HepG2 (cell line): ENCODE measurements around the gene PPY. TPM values are rescaled to one million over a fixed set of nuclear protein-coding genes. Genes with fewer than 3 reads are reported as not detected.

Experiments
- ATAC-seq: fragments of 200-7000 bp; cut with Tn5 transposase; 3 replicates; pipeline ENCODE4 v1.9.1; 2020; ENCODE audit warnings: mild to moderate bottlenecking, moderate library complexity
- BruUV-seq: library from RNA; stranded (reverse); fragments of 400-500 nt; replicated peaks from 2 replicates; lab custom pipeline; 2021; lab: Mats Ljungman, UMichigan
- CTCF ChIA-PET: fragments of 300-600 bp; formaldehyde crosslinking; extraction: SDS; loops from one replicate; lab custom pipeline; 2021; ENCODE audit warnings: low total read pairs, inconsistent platforms, low intra/inter-chr PET ratio; lab: Yijun Ruan, JAX
- POLR2A ChIA-PET: fragments of 350-600 bp; sonication (Branson Sonifier 250); formaldehyde crosslinking; loops from one replicate; lab custom pipeline; 2020; ENCODE audit warnings: antibody characterized with exemption, inconsistent platforms; lab: Yijun Ruan, JAX
- DNase-seq: peaks from one replicate; pipeline ENCODE4 v3.0.0-alpha.2; 2015; ENCODE audit warnings: low spot score
- FAIRE-seq: peaks from 3 replicates; lab custom pipeline; 2011; peaks lifted over from hg19 to GRCh38; lab: Jason Lieb, UNC
- H2AFZ ChIP-seq: one replicate; pipeline ENCODE4 v1.6.1; 2011; ENCODE audit warnings: low read length, inconsistent platforms
- H3K27ac ChIP-seq: fragments of 300-600 bp; 3 replicates; pipeline ENCODE4 v1.8.0; 2011; ENCODE audit warnings: mixed run types, mild to moderate bottlenecking, mixed read lengths, low read length, inconsistent platforms; ENCODE audit not compliant: insufficient read depth; ENCODE audit errors: extremely low read length
- H3K27me3 ChIP-seq, 2 experiments: fragments of 200-600 bp in 1 of 2; 2 replicates in 1 of 2; 3 replicates in 1 of 2; pipeline versions ENCODE4 v1.6.0 to v1.8.0; 2011; ENCODE audit warnings: low read length in 2 of 2, mild to moderate bottlenecking in 2 of 2, moderate library complexity in 2 of 2, inconsistent platforms in 1 of 2; ENCODE audit not compliant: insufficient read depth in 2 of 2, control insufficient read depth in 1 of 2
- H3K36me3 ChIP-seq, 2 experiments: fragments of 200-600 bp in 1 of 2; replicated peaks in 1 of 2; 2 replicates in 1 of 2; 3 replicates in 1 of 2; pipeline versions ENCODE4 v1.5.1 to v1.8.0; 2011; ENCODE audit warnings: low read length in 2 of 2, inconsistent platforms in 1 of 2; ENCODE audit not compliant: insufficient read depth in 2 of 2, control insufficient read depth in 1 of 2
- H3K4me1 ChIP-seq: 2 replicates; pipeline ENCODE4 v1.5.1; 2012; ENCODE audit warnings: low read length, inconsistent platforms; ENCODE audit not compliant: insufficient read depth
- H3K4me2 ChIP-seq: 2 replicates; pipeline ENCODE4 v1.6.0; 2011; ENCODE audit warnings: low read depth, low read length, inconsistent platforms
- H3K4me3 ChIP-seq, 3 experiments: fragments of 200-600 bp in 1 of 3; sonication (generic), shearing (Covaris generic) in 1 of 3; replicated peaks in 1 of 3; 2 replicates each; pipeline ENCODE4 v1.5.1; 2011 to 2016; ENCODE audit warnings: low read length in 3 of 3, inconsistent platforms in 2 of 3, low read depth in 2 of 3, mild to moderate bottlenecking in 2 of 3, control low read depth in 1 of 3, mixed read lengths in 1 of 3; ENCODE audit not compliant: insufficient read depth in 1 of 3
- H3K79me2 ChIP-seq: one replicate; pipeline ENCODE4 v1.6.1; 2011; ENCODE audit warnings: low read length, inconsistent platforms; ENCODE audit not compliant: insufficient read depth
- H3K9ac ChIP-seq: 2 replicates; pipeline ENCODE4 v1.6.0; 2011; ENCODE audit warnings: mild to moderate bottlenecking, low read depth, low read length, inconsistent platforms; ENCODE audit not compliant: insufficient read depth
- H3K9me3 ChIP-seq: 2 replicates; pipeline ENCODE4 v1.5.1; 2012; ENCODE audit warnings: mild to moderate bottlenecking, low read length
- H4K20me1 ChIP-seq: 2 replicates; pipeline ENCODE4 v1.6.0; 2011; ENCODE audit warnings: inconsistent platforms, mild to moderate bottlenecking, low read length, moderate library complexity; ENCODE audit not compliant: insufficient read depth
- GMEB2 ChIP-seq: IDR thresholded peaks from 2 replicates; pipeline ENCODE4 v1.6.1; 2016; ENCODE audit warnings: missing biosample characterization, missing genetic modification reagents, low read depth
- HNF4G ChIP-seq, 2 experiments: sonication (generic) in 1 of 2; formaldehyde crosslinking in 1 of 2; IDR thresholded peaks; 2 replicates each; pipeline versions ENCODE4 v1.4.0 to v1.6.1; 2011 to 2020; ENCODE audit warnings: borderline replicate concordance in 2 of 2, low read depth in 2 of 2, mild to moderate bottlenecking in 2 of 2, low read length in 1 of 2, missing genetic modification reagents in 1 of 2, moderate library complexity in 1 of 2
- MNT ChIP-seq: fragments of 450-650 bp; IDR thresholded peaks from 2 replicates; pipeline ENCODE4 v1.6.1; 2016
- NAIF1 ChIP-seq: sonication (generic); formaldehyde crosslinking; IDR thresholded peaks from 2 replicates; pipeline ENCODE4 v1.5.0; 2020; ENCODE audit warnings: mild to moderate bottlenecking, missing genetic modification reagents, borderline replicate concordance
- PTBP1 ChIP-seq: fragments of 200-400 bp; formaldehyde crosslinking; IDR thresholded peaks from 2 replicates; pipeline ENCODE4 v1.6.1; 2018; ENCODE audit warnings: low read length, low read depth; ENCODE audit not compliant: poor library complexity, severe bottlenecking
- RNF219 ChIP-seq: sonication (generic); formaldehyde crosslinking; IDR thresholded peaks from 2 replicates; pipeline ENCODE4 v1.5.0; 2020; ENCODE audit warnings: mild to moderate bottlenecking, missing genetic modification reagents
- TRIM24 ChIP-seq: sonication (generic); formaldehyde crosslinking; IDR thresholded peaks from 2 replicates; pipeline ENCODE4 v1.8.0; 2022; ENCODE audit warnings: mild to moderate bottlenecking, missing genetic modification reagents
- ZBTB43 ChIP-seq: sonication (generic); formaldehyde crosslinking; conservative IDR thresholded peaks from 2 replicates; pipeline ENCODE4 v1.4.0; 2020; ENCODE audit warnings: missing genetic modification reagents
- ZNF292 ChIP-seq: sonication (generic); formaldehyde crosslinking; IDR thresholded peaks from 2 replicates; pipeline ENCODE4 v1.8.1; 2022; ENCODE audit warnings: mild to moderate bottlenecking, low read depth, missing genetic modification reagents, borderline replicate concordance
- ZNF326 ChIP-seq: sonication (generic); formaldehyde crosslinking; IDR thresholded peaks from 2 replicates; pipeline ENCODE4 v1.4.0; 2020; ENCODE audit warnings: missing genetic modification reagents, borderline replicate concordance
- ZNF33A ChIP-seq: sonication (generic); formaldehyde crosslinking; IDR thresholded peaks from 2 replicates; pipeline ENCODE4 v1.5.1; 2020; ENCODE audit warnings: missing genetic modification reagents, mild to moderate bottlenecking, moderate library complexity, borderline replicate concordance
- ZNF367 ChIP-seq: sonication (generic); formaldehyde crosslinking; IDR thresholded peaks from 2 replicates; pipeline ENCODE4 v1.4.0; 2020; ENCODE audit warnings: missing genetic modification reagents, borderline replicate concordance
- ZNF44 ChIP-seq: sonication (generic); formaldehyde crosslinking; IDR thresholded peaks from 2 replicates; pipeline ENCODE4 v1.5.1; 2020; ENCODE audit warnings: mild to moderate bottlenecking, missing genetic modification reagents
- WGBS: methylation state at CpG from one replicate; pipeline ENCODE4 v1.1.6; 2017; ENCODE audit warnings: low lambda C conversion rate; 5-methylcytosine and 5-hydroxymethylcytosine counted together
- in situ Hi-C: cut with HindIII; loops from 2 replicates; pipeline ENCODE4 v1.10.0; 2017; ENCODE audit warnings: low pct_unique_long_range_greater_than_20kb; ENCODE audit not compliant: extremely low pct_ligation_motif_present
- intact Hi-C: fragments of 100-400 bp; cut with micrococcal nuclease; formaldehyde crosslinking; loops from one replicate; pipeline ENCODE4 v1.10.0; 2022; ENCODE audit not compliant: unreplicated experiment
- polyA plus RNA-seq, 8 experiments: library from polyadenylated mRNA; depleted of rRNA in 3 of 8; stranded (reverse) in 7 of 8; unstranded in 1 of 8; fragments of >200 nt; fragmentation: Illumina TruSeq in 4 of 8; extraction: Trizol in 4 of 8; gene quantifications; 2 replicates each; pipeline versions ENCODE4 v1.2.1 to v1.2.3, GENCODE V29; 2011 to 2016; ENCODE audit warnings: low read depth in 4 of 8, missing spikeins in 1 of 8, mixed read lengths in 1 of 8; ENCODE audit not compliant: insufficient read depth in 1 of 8
- total RNA-seq, 5 experiments: library from RNA; depleted of rRNA; stranded (reverse); fragments of >200 nt; fragmentation: Illumina TruSeq; extraction: Trizol; gene quantifications; 2 replicates each; pipeline ENCODE4 v1.2.3, GENCODE V29; 2016; ENCODE audit warnings: low read depth in 1 of 5

PPY gene
- total and polyA plus RNA-seq, 2 of the 13 experiments (the other 11 are each of a cell fraction or from before 2014, with no cell fraction given), result not detected

GRCh38 chr17:43931062-43931571 is 11.2 kb downstream of the PPY start (continued):
- TF ChIP-seq ZNF44, result no peak
- no peak for TF ChIP-seq PTBP1
- TF ChIP-seq ZNF292 (CRISPR knock-in tag), result peak; percentile 76; the same call in 1 of the 2 replicates
- TF ChIP-seq ZNF367 (CRISPR knock-in tag), result no peak
- no peak for TF ChIP-seq GMEB2 (CRISPR knock-in tag)

GRCh38 chr17:43928609-43929008 is 13.7 kb downstream of the PPY start:
- Histone ChIP-seq H2AFZ (no peak overlapping the region), H4K20me1 (no peaks in the 10 kb centered on the region), H3K27me3 (peaks cover 3 to 65% of the 10 kb centered on the region in 2 experiments), H3K4me2 (no peak overlapping the region), H3K79me2 (no peaks in the 10 kb centered on the region), H3K4me1 (peaks cover 54% of the 10 kb centered on the region), H3K36me3 (no peaks in the 10 kb centered on the region), H3K9me3 (no peaks in the 10 kb centered on the region), H3K9ac (no peak overlapping the region), H3K27ac (no peak overlapping the region), H3K4me3 (no peak overlapping the region)
- CTCF ChIA-PET, result no interaction called here
- DNase-seq (no peak), ATAC-seq (no peak), FAIRE-seq (no peak)
- BruUV-seq, result no TSS peak
- in situ Hi-C loops, result no loop called here
- TF ChIP-seq RNF219 (CRISPR knock-in tag) (no peak), NAIF1 (no peak), ZBTB43 (CRISPR knock-in tag) (no peak), ZNF33A (no peak), TRIM24 (no peak), ZNF326 (CRISPR knock-in tag) (no peak), MNT (no peak), HNF4G (IDR thresholded peaks at IDR 0.05; ENCODE audit: borderline replicate concordance, low read depth, low read length) (no peak), HNF4G (CRISPR knock-in tag; IDR thresholded peaks at IDR 0.05; ENCODE audit: borderline replicate concordance, low read depth) (no peak)
- 5% methylated on average over 1 of the region's 1 CpG for WGBS
- intact Hi-C loops, result no loop called here
- POLR2A ChIA-PET, result no interaction called here
